ENCODE measurements around the gene PGBD2.
"Not testable (repeated sequence)": the region's sequence is repeated elsewhere in the genome, so short reads cannot be mapped to it uniquely, and the experiment has no call there.

Gene PGBD2, protein sequence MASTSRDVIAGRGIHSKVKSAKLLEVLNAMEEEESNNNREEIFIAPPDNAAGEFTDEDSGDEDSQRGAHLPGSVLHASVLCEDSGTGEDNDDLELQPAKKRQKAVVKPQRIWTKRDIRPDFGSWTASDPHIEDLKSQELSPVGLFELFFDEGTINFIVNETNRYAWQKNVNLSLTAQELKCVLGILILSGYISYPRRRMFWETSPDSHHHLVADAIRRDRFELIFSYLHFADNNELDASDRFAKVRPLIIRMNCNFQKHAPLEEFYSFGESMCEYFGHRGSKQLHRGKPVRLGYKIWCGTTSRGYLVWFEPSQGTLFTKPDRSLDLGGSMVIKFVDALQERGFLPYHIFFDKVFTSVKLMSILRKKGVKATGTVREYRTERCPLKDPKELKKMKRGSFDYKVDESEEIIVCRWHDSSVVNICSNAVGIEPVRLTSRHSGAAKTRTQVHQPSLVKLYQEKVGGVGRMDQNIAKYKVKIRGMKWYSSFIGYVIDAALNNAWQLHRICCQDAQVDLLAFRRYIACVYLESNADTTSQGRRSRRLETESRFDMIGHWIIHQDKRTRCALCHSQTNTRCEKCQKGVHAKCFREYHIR

DNA sequence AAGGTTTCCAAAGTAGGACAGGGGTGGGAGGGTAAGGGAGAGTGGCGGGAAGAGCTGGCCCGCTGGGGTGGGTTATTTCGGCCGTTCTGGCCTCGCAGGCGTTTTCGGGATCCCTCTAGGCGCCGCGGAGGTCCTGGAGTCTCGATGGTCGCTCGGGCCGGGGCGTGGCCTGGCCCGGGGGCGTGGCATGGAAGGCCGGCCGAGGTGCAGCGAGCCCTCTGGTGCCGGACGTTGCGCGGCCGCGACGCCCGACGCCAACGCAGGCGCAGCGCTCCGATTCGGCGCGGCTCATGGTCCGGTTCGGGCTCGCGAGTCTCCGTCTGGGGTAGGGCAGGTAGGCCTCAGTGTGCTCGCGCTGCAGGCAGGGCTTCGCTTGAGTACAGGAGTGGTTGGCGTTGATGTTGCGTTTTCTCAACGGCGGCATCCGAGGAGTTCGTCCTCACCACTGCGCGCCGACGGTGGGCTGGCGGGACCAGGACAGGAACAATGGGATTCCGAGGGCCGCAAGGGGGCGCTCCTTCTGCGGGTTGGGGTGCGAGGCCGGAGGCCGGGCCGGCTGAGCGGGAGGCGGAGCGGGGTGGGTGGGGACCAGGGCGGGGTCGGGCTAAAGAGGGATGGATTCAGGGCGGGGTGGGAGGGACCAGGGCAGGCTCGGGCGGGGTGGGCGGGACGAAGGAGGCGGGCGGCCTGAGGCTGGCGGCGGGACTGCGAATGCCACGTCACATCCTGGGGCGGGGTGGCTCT, at the start of gene PGBD2:
PGBD2 (plus strand) TSS at position 227 of the 744 bp plus-strand sequence. CDS start 7,628 bp downstream, outside the sequence.
- DNase-seq = peak; percentile 93

DNA sequence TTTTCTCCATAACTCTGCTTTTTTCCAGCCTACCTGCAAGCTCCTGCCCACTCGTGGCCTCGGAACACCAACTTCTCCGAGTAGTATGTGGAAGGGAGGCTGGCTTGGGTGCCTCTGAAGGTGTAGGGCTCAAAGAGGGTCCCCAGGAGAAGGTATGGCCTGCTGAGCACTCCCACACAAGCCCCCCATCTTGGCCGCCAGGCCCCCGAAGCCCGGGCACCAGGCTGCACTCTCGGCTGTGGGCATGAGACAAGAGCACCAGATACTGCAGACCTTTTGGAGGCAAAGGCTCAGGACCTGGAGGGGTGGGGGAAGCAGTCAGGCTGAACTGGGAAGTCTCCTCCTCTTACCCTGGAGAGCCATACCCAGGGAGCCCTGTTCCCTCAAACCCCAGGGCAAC, 48.8 kb upstream of the PGBD2 start:
- no peak for DNase-seq

DNA sequence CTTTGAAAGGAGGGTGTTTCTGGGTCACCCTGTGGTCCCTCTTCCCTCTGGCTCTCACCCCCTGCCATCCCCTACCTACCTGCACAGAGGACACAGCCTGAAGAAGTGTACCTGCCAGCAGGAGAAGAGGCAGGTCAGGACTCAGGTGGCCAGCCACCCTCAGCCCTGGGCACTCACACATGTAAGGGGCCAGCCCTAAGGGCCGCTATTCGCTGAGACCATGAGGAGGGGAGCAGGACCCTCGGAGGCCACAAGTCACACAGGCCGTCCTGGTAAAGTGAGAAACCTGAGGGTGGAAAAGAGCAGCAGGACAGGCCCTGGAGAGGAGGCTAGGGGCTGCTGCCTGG, 48.3 kb upstream of the PGBD2 start:
- no peak for DNase-seq

DNA sequence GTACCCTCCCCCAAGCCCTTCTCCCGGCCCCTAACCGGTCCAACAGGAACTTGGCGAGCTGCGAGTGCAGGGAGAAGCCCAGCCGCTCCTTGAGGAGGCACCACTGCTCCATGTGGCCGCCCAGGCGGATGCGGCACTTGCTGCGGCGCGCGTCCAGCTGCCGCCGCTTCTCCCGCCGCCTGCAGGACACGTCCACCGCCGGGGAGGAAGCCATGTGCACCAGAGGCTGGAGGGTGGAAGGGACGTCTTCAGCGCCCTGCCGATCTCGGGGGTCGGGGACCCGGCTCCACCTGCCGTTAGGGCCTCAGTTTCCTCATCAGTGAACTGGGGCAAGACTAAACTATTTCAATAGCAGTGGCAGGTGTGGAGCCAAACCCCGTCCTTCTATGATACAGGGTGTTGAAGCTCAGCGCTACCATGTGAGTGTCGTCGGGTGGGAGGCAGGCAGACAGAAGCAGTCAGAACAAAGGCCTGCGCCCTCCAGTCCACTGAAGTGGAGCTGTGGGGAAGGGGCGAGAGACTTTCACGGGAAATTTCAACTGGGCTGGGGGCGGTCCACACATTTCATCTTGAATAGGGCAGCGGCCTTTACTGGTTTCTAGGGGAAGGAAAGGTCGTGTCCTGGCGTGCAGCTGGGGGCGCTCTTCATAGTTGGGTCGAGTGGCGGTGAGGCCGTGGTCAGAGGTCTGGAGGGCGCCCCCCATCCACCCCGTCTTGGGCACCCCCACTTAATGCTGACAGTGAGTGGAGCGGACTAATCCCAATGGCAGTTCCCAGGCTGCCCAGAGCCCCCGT, 47.7 kb upstream of the PGBD2 start:
- peak; percentile 89 for DNase-seq

DNA sequence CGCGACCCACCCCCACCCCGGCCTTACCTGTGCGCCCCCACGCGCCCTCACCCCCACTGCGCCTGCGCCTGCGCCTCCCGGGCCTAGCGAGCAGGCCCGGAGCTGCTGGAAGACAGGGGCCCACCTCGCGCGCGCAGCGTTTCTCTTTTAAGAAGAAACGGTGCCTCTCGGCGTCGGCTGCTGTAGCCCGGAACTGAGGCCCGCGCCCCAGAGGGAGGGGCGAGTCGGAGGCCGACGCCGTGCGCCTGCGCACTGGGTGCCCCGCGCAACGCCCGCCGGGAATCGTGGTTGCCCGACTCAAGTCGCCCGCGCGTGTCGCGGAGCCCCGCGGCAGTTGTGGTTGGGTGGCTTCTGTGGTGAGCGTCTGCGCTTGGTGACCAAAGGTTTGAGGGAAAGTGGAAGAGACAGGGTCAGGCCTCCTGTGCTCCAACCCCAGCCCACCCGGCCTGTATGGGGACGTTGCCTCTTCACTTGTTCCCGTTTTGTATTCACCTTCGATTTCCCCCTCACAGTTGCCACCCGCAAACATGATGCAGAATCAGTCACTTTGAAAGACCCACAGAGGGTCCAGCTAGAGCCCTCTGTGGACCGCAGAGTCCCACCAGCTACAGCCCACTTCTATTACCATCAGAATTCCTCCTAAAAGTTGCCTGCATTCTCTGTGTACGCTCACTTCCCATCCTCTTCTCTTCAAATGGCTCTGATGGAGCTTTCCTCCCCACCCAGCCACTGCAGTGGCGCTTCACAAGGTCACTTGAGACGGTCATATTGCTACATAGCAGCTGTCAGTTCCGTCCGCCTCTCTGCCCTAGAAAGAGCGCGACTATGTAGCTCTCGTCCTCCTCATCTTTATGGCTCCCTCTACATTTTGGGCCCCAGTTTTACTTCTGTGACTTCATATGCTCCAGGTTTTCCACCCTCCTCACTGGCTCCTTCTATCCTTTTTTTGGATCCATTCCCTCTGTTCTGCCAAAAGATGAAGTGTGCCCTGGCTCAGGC, 46.8 kb upstream of the PGBD2 start, which contains the start of gene ZNF692:
ZNF692 (minus strand) TSS at position 195 of the 999 bp plus-strand sequence. CDS start 776 bp downstream, outside the sequence.
- peak; percentile 96 for DNase-seq

DNA sequence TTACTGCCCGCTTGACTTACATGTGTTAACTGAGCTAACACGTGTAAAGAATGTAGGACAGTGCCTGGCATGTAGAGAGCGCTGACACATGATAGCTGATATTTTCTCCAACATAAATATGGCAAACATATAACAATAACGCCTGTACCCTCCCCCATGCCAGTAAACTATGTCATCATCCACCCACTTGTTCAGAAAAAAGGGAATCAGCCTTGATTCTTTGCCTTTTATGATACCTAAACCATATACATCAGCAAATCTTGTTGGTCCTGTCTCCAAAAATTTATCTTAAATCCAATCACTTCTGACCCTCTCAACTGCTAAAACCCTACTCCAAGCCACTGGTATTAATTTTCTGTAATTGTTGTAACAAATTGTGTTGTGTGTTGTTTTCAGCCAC, 46.0 kb upstream of the PGBD2 start:
- no peak for DNase-seq

DNA sequence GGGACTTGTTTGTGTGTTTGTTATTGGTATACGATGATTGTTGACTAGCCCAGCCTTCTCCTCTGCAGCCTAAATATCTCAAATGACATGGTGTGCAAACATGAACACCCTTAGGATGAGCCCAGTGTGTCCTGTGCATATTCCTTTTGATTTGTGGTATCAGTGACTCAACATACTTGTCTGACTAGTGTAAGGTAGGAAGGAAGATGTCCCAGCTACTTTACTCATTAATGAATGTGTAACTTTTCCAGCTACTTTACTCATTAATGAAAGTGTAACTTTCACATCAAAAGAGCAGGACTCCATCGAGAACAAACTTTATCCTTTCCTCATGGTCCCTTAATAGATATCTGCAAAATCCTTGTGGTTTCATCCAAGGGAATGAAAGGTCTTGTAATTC, 44.4 kb upstream of the PGBD2 start:
- no peak for DNase-seq

DNA sequence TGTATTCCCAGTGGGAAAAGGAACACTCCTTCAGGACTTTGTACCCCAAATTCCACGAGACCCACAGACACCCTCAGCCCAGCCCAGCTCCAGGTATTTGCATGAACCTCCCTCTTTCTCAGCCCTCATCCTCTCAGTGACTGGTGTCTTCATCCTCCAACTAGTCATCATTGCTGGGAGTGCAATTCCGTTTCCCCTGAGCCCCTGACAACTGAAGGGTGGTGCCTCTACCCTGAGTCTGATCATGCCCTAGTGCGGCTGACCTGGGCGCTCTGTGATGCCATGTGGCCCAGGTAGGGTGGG, 43.4 kb upstream of the PGBD2 start:
- DNase-seq = no peak

DNA sequence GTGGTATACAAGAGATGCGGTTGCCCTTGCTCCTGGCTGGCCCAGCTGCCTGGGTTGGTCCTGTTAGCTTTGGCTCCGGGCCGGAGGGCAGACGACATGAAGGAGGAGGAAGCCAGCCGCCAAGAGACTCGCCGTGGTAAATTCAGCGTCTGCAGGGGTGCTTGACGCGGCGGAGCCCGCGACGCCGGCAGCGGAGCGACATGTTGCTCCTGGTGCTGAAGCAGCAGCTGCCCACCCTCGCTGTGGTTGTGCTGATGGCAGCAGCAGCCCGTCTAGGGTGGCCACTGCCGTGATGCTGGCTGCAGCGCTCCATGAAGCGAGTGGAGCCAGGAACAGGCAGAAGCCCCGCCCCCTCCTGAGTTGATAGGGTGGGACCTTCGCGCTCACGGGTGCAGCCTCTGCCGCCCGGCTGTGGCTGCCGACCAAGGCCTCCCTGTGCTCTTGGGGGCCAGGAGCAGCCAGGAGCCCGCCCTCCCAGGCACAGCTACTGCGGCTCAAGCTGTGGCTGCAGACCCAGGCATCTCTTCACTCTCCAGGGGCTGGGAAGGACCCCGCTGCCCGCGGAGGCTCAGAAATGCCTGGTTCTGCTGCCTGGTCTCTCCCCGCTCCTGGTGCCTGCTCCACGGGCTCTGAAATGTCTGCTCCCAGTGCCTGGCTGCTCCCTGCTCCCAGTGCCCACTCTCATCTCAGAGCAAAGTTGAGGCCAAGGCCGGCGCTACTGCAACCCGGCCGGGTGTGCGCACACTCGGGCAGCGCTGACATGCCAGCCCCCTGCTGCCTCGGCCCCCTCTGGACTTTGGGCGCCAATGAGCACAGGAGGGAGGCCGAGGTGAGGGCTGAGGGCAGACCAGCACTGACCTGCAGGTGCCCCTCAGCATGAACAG, 42.8 kb upstream of the PGBD2 start:
- DNase-seq = peak; percentile 95

DNA sequence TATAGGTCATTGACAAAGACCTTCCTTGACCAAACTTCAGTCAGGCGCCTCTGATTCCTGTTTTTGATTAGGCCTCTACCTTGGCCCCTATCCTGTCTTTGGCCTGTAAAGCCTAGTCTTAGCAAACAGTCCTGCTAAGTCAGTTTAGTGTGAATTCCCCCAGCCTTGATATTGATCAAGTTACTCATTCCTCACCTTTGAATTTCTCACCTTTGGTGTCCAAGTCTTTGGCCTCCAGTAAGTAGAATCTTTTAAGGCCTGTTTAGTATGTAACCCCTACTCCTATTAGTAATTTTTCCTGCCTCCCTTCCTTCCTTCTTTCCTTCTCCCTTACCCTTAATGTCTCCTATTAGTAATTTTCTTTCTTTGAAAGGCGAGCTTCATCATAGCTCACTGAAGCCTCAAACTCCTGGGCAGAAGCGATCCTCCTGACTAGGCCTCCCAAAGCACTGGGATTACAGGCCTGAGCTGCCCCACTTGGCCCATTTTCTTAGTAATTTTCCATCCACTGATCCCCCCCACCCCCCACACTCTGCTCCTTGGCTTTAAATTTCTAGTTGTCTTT, 34.1 kb upstream of the PGBD2 start:
- DNase-seq = no peak

DNA sequence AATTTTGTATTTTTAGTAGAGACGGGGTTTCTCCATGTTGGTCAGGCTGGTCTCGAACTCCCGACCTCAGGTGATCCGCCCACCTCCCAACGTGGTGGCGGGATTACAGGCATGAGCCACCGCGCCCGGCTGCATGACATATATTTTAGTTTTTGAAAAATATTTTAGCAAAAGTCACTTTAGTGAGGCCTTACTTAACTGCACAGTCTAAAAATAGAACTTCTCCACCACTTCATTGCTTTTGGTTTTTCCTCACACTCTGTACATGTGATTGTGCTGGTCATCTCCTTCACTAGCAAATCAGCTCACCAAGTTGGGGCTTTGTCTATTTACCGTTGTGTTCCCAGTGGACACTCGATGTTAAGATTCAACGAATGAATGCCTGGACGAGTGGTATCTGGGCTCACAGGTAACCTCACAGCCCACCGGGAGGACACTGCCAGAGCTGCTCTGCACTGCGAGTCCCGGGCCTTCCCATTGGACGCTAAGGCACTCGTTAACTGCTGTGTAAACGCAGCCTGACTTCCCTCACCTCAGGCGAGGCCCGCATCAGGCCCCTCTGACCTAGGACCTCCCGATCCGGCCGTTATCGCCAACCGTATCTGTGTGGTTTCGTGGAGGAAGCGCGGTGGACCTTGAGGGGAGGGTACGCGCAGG, 33.2 kb upstream of the PGBD2 start:
- DNase-seq = peak; percentile 80

DNA sequence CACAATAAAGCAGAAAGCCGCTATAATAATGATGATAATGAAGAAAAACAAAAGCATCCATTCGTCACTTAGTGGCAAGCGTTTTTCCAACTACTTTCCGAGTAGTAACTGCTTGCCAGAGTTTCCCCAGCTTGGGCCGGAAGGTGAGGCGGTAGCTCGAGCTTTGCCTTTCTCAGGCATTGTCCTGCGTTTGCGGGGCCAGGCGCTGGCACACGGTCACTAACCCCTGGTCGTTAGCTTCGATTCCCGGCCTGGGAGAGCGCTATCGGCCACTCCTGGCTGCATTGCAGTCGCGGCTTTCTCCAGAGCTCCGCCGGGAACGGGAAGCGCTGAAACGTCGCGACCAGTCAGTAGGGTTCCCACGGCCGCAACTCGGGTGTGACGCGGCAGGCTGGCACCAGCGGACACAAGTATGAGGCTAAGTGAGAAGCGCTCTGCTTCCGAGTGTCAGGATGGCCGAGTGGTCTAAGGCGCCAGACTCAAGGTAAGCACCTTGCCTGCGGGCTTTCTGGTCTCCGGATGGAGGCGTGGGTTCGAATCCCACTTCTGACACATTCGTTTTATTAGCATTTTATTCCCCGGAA, 32.5 kb upstream of the PGBD2 start:
- DNase-seq = peak; percentile 98

DNA sequence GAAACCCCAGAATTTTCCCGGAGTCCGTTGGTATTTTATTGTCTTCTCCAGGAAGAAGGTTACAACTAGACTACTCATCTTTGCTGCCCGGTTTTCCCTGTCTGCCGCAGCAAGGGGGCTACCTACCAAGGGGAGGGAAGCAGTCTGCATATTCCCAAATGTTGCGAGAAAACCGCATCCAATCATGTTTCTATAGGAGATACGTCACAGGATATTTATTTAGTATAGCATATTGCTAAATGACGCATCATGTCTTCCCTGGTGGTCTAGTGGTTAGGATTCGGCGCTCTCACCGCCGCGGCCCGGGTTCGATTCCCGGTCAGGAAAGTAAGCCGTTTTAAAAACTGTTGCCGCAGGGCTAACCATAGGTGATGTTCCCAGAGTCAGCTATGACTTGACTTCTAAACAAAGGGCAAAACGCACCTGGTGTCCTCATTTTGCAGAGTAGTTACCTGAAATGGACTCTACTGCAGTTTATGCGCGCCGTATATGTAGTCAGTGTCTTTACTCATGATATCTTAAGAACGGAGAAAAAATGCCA, 32.0 kb upstream of the PGBD2 start:
- DNase-seq = peak; percentile 98

DNA sequence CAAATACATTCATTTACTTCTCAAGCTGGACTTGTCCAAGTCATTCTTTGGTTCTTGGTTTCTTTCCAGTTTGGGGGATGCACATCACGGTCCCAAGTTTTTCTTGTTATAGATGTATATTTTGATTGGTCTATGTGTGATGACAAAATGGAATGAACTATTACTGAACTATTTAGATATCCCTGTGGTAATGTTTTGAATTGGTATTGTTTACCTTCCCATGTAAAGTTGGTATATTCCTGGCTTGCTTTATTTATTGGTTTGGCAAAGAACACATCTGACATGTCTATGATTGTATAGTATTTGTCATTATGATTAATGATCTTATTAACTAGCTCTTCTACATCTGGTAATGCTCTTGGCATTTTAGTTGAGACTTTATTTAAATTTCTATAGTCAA, 24.8 kb upstream of the PGBD2 start:
- no peak for DNase-seq

DNA sequence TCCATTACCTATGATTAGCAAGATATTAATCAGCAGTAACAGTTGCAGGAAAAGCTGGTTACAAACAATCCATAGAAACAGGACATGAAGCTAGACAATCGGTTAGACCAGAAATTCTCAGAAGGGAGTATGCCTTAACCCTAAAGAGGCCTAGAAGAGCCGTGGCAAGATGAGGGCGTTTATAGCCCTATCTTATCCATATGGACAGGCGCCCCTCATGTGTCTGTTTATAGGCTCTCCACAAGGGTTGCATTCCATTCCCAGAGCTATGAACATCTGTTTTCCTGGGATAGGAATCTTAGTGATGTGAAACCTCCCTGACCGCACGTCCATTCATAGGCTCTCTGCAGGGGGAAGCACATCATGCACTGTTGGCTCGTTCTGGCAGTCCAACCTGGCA, 23.6 kb upstream of the PGBD2 start:
- DNase-seq = not testable (repeated sequence)

DNA sequence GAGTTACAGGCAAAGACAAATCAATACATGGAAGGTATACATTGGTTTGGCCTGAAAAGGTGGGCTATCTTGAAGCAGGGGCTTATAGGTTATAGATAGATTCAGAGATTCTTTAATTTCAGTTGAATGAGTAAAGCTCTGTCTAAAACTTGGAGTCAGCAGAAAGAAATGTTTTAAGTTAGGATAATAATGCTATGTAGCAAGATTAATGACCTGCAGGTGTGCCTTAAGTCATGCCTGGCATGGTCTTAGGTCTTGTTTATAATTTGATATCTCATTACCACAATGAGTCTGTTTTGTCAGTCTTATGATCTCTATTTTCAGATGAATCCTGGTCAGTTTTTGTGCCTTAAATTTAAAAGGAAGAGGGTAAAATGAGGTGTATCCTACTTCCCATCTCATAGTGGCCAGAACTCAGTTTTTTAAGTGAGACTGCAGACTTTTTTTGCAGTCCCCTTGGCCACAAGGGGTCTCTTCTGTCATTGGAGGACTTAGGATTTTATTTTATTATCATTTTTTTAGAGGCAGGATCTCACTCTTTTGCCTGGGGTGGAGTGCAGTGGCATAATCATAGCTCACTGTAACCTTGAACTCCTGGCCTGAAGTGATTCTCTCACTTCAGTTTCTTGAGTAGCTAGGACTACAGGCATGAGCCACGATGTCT, 21.3 kb upstream of the PGBD2 start:
- DNase-seq = no peak

DNA sequence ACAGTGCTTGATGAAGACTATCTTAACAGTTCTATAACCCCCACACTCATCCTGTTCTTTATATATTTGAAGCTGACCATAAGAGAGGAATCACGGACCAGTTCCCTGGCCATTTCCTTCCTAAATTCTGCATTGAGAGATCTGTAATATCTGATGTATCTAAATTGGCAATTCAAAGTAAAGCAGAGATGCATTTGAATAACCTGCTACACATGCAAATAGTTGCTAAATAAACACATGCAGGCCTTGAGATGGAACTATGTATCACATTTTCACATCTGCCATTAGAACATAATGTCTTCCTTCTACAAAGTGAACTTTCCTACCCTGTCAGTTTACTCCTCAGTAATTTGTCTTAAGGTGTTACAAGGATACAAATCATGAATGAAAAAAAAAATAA, 20.4 kb upstream of the PGBD2 start:
- DNase-seq = no peak

DNA sequence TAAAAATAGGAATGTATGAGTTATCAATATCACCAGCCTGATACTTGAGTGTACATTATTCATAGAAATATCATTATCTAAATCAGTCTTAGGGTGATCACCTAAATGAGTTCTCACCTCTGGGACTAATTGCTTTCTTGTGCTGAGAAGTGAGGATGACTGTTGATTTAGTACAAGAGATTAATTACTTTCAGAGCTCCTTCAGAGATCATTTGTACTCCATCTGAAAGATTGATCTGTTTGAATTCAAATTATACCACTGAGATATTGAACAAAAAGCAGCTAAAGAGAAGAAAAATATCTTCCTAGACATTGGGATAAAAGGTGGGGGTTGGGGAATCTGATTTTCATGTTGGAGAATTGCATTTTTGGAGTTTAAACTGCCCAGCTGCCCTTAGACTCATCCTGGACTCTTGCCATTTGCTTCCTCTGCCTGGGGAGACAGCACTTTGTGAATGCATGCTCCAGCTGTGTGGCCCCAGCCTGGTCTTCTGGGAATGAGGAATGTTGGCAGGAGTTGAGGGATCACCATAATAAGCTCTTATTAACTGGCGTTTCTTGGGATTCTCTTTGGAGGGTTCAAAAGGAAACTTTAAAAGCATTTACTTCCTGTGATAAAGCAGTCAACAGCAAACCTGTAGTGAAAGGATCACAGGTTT, 19.7 kb upstream of the PGBD2 start:
- no peak for DNase-seq
